ENCODE results near the gene ACTL10. TPM values are rescaled to one million over a fixed set of nuclear protein-coding genes. Genes with fewer than 3 reads are reported as not detected.

ACTL10 gene
- total RNA-seq, 1 experiment from 2014 or later = 2.5 TPM

GRCh38 chr20:33663161-33664084 lies 3.3 kb upstream of the ACTL10 start:
- H3K27ac ChIP-seq (ENCODE audit: low read length) = peak overlapping the region; percentile 89
- H3K9me3 ChIP-seq (ENCODE audit: low read length) = no peaks in the 10 kb centered on the region
- H3K9ac ChIP-seq (ENCODE audit: low read length) = peak overlapping the region; percentile 99
- H3K4me2 ChIP-seq (ENCODE audit: low read depth, low read length, poor library complexity, severe bottlenecking) = peak overlapping the region; percentile 100
- H4K20me1 ChIP-seq (ENCODE audit: insufficient read depth, low read depth, low read length) = no peaks in the 10 kb centered on the region
- H3K27me3 ChIP-seq (ENCODE audit: low read length) = no peaks in the 10 kb centered on the region
- peak; percentile 94 for DNase-seq
- H3K79me2 ChIP-seq (ENCODE audit: low read length) = peaks cover 18% of the 10 kb centered on the region
- no peaks in the 10 kb centered on the region for H3K9me2 ChIP-seq (replicated peaks; ENCODE audit: insufficient read depth, low read length)
- peaks cover 55% of the 10 kb centered on the region for H3K4me1 ChIP-seq (ENCODE audit: low read length)
- no peak overlapping the region for H2AFZ ChIP-seq (ENCODE audit: low read length)
- peak overlapping the region; percentile 93 for H3K4me3 ChIP-seq (ENCODE audit: low read length)
- no peaks in the 10 kb centered on the region for H3K36me3 ChIP-seq (ENCODE audit: insufficient read depth, low read length)

GRCh38 chr20:33664085-33664761 lies 2.5 kb upstream of the ACTL10 start:
- H3K9me2 ChIP-seq (replicated peaks; ENCODE audit: insufficient read depth, low read length) = no peaks in the 10 kb centered on the region
- no peaks in the 10 kb centered on the region for H4K20me1 ChIP-seq (ENCODE audit: insufficient read depth, low read depth, low read length)
- DNase-seq = no peak
- no peaks in the 10 kb centered on the region for H3K9me3 ChIP-seq (ENCODE audit: low read length)
- no peaks in the 10 kb centered on the region for H3K27me3 ChIP-seq (ENCODE audit: low read length)
- peak overlapping the region; percentile 100 for H3K4me2 ChIP-seq (ENCODE audit: low read depth, low read length, poor library complexity, severe bottlenecking)
- H2AFZ ChIP-seq (ENCODE audit: low read length) = no peak overlapping the region
- peaks cover 63% of the 10 kb centered on the region for H3K4me1 ChIP-seq (ENCODE audit: low read length)
- H3K9ac ChIP-seq (ENCODE audit: low read length) = peak overlapping the region; percentile 99
- no peaks in the 10 kb centered on the region for H3K36me3 ChIP-seq (ENCODE audit: insufficient read depth, low read length)
- peak overlapping the region; percentile 93 for H3K4me3 ChIP-seq (ENCODE audit: low read length)
- peak overlapping the region; percentile 89 for H3K27ac ChIP-seq (ENCODE audit: low read length)
- H3K79me2 ChIP-seq (ENCODE audit: low read length) = peaks cover 18% of the 10 kb centered on the region

- peak overlapping the region; percentile 89 for H3K27ac ChIP-seq (ENCODE audit: low read length)
- no peaks in the 10 kb centered on the region for H3K27me3 ChIP-seq (ENCODE audit: low read length)
- H3K79me2 ChIP-seq (ENCODE audit: low read length) = peaks cover 18% of the 10 kb centered on the region
- DNase-seq = peak; percentile 73
- peak overlapping the region; percentile 93 for H3K4me3 ChIP-seq (ENCODE audit: low read length)
- no peak overlapping the region for H2AFZ ChIP-seq (ENCODE audit: low read length)
- H3K9me3 ChIP-seq (ENCODE audit: low read length) = no peaks in the 10 kb centered on the region
- H4K20me1 ChIP-seq (ENCODE audit: insufficient read depth, low read depth, low read length) = no peaks in the 10 kb centered on the region
- H3K4me1 ChIP-seq (ENCODE audit: low read length) = peaks cover 68% of the 10 kb centered on the region
- H3K9ac ChIP-seq (ENCODE audit: low read length) = peak overlapping the region; percentile 99
- no peaks in the 10 kb centered on the region for H3K9me2 ChIP-seq (replicated peaks; ENCODE audit: insufficient read depth, low read length)
- no peaks in the 10 kb centered on the region for H3K36me3 ChIP-seq (ENCODE audit: insufficient read depth, low read length)
- peak overlapping the region; percentile 100 for H3K4me2 ChIP-seq (ENCODE audit: low read depth, low read length, poor library complexity, severe bottlenecking)
These were observed 2.0 kb upstream of the ACTL10 start for GRCh38 chr20:33664762-33665144.

GRCh38 chr20:33667245-33667675 lies 517 bp downstream of the ACTL10 start:
- peak overlapping the region; percentile 67 for H3K4me3 ChIP-seq (ENCODE audit: low read length)
- H3K9me3 ChIP-seq (ENCODE audit: low read length) = no peaks in the 10 kb centered on the region
- peaks cover 25% of the 10 kb centered on the region for H3K79me2 ChIP-seq (ENCODE audit: low read length)
- H3K9ac ChIP-seq (ENCODE audit: low read length) = peak overlapping the region; percentile 80
- no peaks in the 10 kb centered on the region for H4K20me1 ChIP-seq (ENCODE audit: insufficient read depth, low read depth, low read length)
- H2AFZ ChIP-seq (ENCODE audit: low read length) = no peak overlapping the region
- peak overlapping the region; percentile 89 for H3K27ac ChIP-seq (ENCODE audit: low read length)
- DNase-seq = peak; percentile 75
- no peaks in the 10 kb centered on the region for H3K9me2 ChIP-seq (replicated peaks; ENCODE audit: insufficient read depth, low read length)
- H3K36me3 ChIP-seq (ENCODE audit: insufficient read depth, low read length) = peaks cover 15% of the 10 kb centered on the region; the same call in 1 of the 2 replicates
- H3K4me2 ChIP-seq (ENCODE audit: low read depth, low read length, poor library complexity, severe bottlenecking) = peak overlapping the region; percentile 64
- H3K4me1 ChIP-seq (ENCODE audit: low read length) = peaks cover 93% of the 10 kb centered on the region
- H3K27me3 ChIP-seq (ENCODE audit: low read length) = no peaks in the 10 kb centered on the region

GRCh38 chr20:33667676-33668465 lies 1.1 kb downstream of the ACTL10 start:
- peak overlapping the region; percentile 64 for H3K4me2 ChIP-seq (ENCODE audit: low read depth, low read length, poor library complexity, severe bottlenecking)
- peaks cover 27% of the 10 kb centered on the region for H3K79me2 ChIP-seq (ENCODE audit: low read length)
- no peaks in the 10 kb centered on the region for H3K27me3 ChIP-seq (ENCODE audit: low read length)
- no peaks in the 10 kb centered on the region for H4K20me1 ChIP-seq (ENCODE audit: insufficient read depth, low read depth, low read length)
- no peak overlapping the region for H2AFZ ChIP-seq (ENCODE audit: low read length)
- peak; percentile 84 for DNase-seq
- peak overlapping the region; percentile 67 for H3K4me3 ChIP-seq (ENCODE audit: low read length)
- H3K4me1 ChIP-seq (ENCODE audit: low read length) = peaks cover 95% of the 10 kb centered on the region
- H3K9ac ChIP-seq (ENCODE audit: low read length) = peak overlapping the region; percentile 80
- peak overlapping the region; percentile 89 for H3K27ac ChIP-seq (ENCODE audit: low read length)
- peaks cover 16% of the 10 kb centered on the region; the same call in 1 of the 2 replicates for H3K36me3 ChIP-seq (ENCODE audit: insufficient read depth, low read length)
- no peaks in the 10 kb centered on the region for H3K9me3 ChIP-seq (ENCODE audit: low read length)
- no peaks in the 10 kb centered on the region for H3K9me2 ChIP-seq (replicated peaks; ENCODE audit: insufficient read depth, low read length)

GRCh38 chr20:33668466-33669155 lies 1.9 kb downstream of the ACTL10 start:
- DNase-seq = no peak
- peaks cover 97% of the 10 kb centered on the region for H3K4me1 ChIP-seq (ENCODE audit: low read length)
- no peaks in the 10 kb centered on the region for H3K27me3 ChIP-seq (ENCODE audit: low read length)
- peaks cover 16% of the 10 kb centered on the region; the same call in 1 of the 2 replicates for H3K36me3 ChIP-seq (ENCODE audit: insufficient read depth, low read length)
- H3K9ac ChIP-seq (ENCODE audit: low read length) = peak overlapping the region; percentile 89
- peak overlapping the region; percentile 89 for H3K27ac ChIP-seq (ENCODE audit: low read length)
- H2AFZ ChIP-seq (ENCODE audit: low read length) = no peak overlapping the region
- H3K9me2 ChIP-seq (replicated peaks; ENCODE audit: insufficient read depth, low read length) = no peaks in the 10 kb centered on the region
- no peaks in the 10 kb centered on the region for H3K9me3 ChIP-seq (ENCODE audit: low read length)
- peaks cover 30% of the 10 kb centered on the region for H3K79me2 ChIP-seq (ENCODE audit: low read length)
- peak overlapping the region; percentile 67; the same call in 1 of the 2 replicates for H3K4me3 ChIP-seq (ENCODE audit: low read length)
- H3K4me2 ChIP-seq (ENCODE audit: low read depth, low read length, poor library complexity, severe bottlenecking) = peak overlapping the region; percentile 64
- no peaks in the 10 kb centered on the region for H4K20me1 ChIP-seq (ENCODE audit: insufficient read depth, low read depth, low read length)

- peaks cover 91% of the 10 kb centered on the region for H3K4me1 ChIP-seq (ENCODE audit: low read length)
These were observed 2.5 kb downstream of the ACTL10 start for GRCh38 chr20:33669224-33669623.

More at GRCh38 chr20:33669224-33669623, 2.5 kb downstream of the ACTL10 start:
- peak overlapping the region; percentile 64 for H3K4me2 ChIP-seq (ENCODE audit: low read depth, low read length, poor library complexity, severe bottlenecking)
- H3K9me3 ChIP-seq (ENCODE audit: low read length) = no peaks in the 10 kb centered on the region
- no peak overlapping the region for H2AFZ ChIP-seq (ENCODE audit: low read length)
- peaks cover 16% of the 10 kb centered on the region; the same call in 1 of the 2 replicates for H3K36me3 ChIP-seq (ENCODE audit: insufficient read depth, low read length)
- no peaks in the 10 kb centered on the region for H3K9me2 ChIP-seq (replicated peaks; ENCODE audit: insufficient read depth, low read length)
- H4K20me1 ChIP-seq (ENCODE audit: insufficient read depth, low read depth, low read length) = no peaks in the 10 kb centered on the region
- peak overlapping the region; percentile 89 for H3K9ac ChIP-seq (ENCODE audit: low read length)
- H3K79me2 ChIP-seq (ENCODE audit: low read length) = peaks cover 30% of the 10 kb centered on the region
- peak overlapping the region; percentile 89 for H3K27ac ChIP-seq (ENCODE audit: low read length)
- H3K27me3 ChIP-seq (ENCODE audit: low read length) = no peaks in the 10 kb centered on the region
- H3K4me3 ChIP-seq (ENCODE audit: low read length) = peak overlapping the region; percentile 67; the same call in 1 of the 2 replicates
- DNase-seq = peak; percentile 71
